AG09309 (cell line): ENCODE results near the gene SLC25A21.
"Not testable (repeated sequence)": the region's sequence is repeated elsewhere in the genome, so short reads cannot be mapped to it uniquely, and the experiment has no call there.

Experiments
- DNase-seq: peaks from one replicate; pipeline ENCODE4 v3.0.0-alpha.2; 2010; ENCODE audit warnings: low read depth
- H3K4me3 ChIP-seq: 2 replicates; pipeline ENCODE4 v1.5.1; 2011; ENCODE audit warnings: mild to moderate bottlenecking, low read depth, low read length, moderate library complexity; ENCODE audit not compliant: control insufficient read depth
- CTCF ChIP-seq: IDR thresholded peaks from 2 replicates; pipeline ENCODE4 v1.5.1; 2011; ENCODE audit warnings: mild to moderate bottlenecking, low read depth, low read length, inconsistent platforms; ENCODE audit not compliant: insufficient read depth, control insufficient read depth; ENCODE audit errors: missing control alignments

The SLC25A21 gene

GRCh38 chr14:37170993-37171392 lies 1.4 kb downstream of the SLC25A21 start:
- DNase-seq, result no peak
- no peak for TF ChIP-seq CTCF
- no peak overlapping the region for H3K4me3 ChIP-seq

DNA sequence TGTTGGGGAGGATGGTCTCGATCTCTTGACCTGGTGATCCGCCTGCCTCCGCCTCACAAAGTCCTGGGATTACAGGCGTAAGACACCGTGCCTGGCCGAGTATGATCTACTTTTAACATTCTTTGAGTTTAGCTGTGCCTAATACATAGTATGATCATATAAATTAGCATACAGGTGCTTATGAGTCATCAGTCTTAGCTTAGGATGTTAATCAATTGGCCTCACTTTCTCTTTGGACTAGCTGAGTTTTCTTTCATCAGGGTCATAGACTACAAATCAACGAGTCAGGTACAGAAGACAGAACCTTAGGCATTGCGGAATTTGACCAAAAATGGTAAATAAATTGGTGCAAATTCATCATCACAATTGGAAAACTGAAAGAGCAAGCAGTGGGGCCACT lies 2.2 kb downstream of the SLC25A21 start:
- no peak overlapping the region for H3K4me3 ChIP-seq
- TF ChIP-seq CTCF, result no peak
- no peak for DNase-seq

- no peak for DNase-seq
- no peak overlapping the region for H3K4me3 ChIP-seq
- no peak for TF ChIP-seq CTCF
Measured at GRCh38 chr14:37168721-37169120, 3.7 kb downstream of the SLC25A21 start.

- no peak for TF ChIP-seq CTCF
- no peak for DNase-seq
- H3K4me3 ChIP-seq, result no peak overlapping the region
Measured at GRCh38 chr14:37167151-37168047, 5.0 kb downstream of the SLC25A21 start.

DNA sequence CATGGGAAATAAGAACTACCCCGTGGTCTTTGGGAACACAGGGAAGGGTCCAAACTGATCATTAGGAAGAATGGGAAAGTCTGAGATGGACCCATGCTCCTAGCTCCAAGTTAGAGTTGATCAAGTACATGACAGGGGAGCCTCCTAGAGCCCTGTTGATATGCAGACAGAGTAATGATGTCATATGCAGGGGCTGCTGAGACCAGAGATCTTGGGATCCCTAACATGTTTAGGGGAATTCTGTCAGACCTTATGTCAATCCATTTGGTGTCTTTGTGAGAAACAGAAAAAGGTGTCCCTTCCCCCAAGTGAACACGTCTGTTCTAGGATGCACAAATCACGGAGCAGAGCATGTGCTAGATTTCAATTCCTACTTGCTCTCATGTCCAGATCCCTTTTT lies 6.6 kb downstream of the SLC25A21 start:
- DNase-seq, result no peak
- no peak for TF ChIP-seq CTCF
- no peak overlapping the region for H3K4me3 ChIP-seq

- DNase-seq, H3K4me3 ChIP-seq: not testable (repeated sequence)
Measured at GRCh38 chr14:37162307-37162706, 10.1 kb downstream of the SLC25A21 start.

DNA sequence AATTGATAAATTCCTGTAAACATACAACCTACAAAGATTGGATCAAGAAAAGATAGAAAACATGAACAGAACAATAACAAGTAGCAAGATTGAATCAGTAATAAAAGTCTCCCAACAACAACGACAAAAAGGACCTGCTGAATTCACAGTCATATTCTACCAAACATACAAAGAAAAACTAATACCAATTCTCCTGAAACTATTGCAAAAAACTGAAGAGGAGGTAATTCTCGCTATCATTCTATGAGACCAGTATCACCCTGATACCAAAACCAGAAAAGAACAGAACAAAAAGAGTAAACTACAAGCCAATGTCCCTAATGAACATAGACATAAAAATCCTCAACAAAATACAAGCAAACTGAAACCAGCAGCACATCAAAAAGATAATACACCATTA lies 14.4 kb downstream of the SLC25A21 start:
- DNase-seq, result no peak
- H3K4me3 ChIP-seq, result no peak overlapping the region
- no peak for TF ChIP-seq CTCF
